T-helper 2 cell treated with Interferon-gamma antibody and Interleukin-4, amounts not matched to agents 100 ng/mL and 5 ng/mL, for 36 hours (primary cell): ENCODE measurements around the gene MTARC2. TPM values are rescaled to one million over a fixed set of nuclear protein-coding genes. Genes with fewer than 3 reads are reported as not detected.
"Not testable (repeated sequence)": the region's sequence is repeated elsewhere in the genome, so short reads cannot be mapped to it uniquely, and the experiment has no call there.

Experiments used
- intact Hi-C: fragments of 100-400 bp; cut with micrococcal nuclease; formaldehyde crosslinking; loops from one replicate; pipeline ENCODE4 v1.15.1; 2023
- total RNA-seq: library from RNA; stranded (reverse); gene quantifications from 2 replicates; pipeline ENCODE4 v1.2.3, GENCODE V29; 2022

The MTARC2 gene
- total RNA-seq, 1 donor from 2014 or later, result not detected

DNA sequence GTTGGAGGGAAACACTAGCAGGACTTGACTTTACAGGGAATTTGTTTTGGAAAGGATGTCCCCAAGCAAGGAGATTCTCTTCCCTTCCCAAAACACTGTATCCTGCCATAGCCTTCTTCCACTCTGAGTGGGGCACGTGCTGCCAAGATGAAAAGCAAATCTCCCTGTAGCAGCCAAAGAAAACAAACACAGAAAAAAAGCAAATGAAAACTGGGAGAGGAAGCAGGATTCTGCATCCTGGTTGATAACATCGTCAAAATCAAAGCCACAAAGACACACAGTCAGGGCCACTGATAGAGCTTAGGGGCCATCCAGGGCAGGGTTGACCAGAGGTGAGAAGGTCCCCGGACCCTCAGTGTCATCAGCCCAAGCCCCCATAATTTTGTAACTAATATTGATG is 16.0 kb upstream of the MTARC2 start:
- intact Hi-C loops, result loop anchor here (2.0 kb wide), 1 partner anchor 619 kb away; no protein-coding TSS in a partner anchor

DNA sequence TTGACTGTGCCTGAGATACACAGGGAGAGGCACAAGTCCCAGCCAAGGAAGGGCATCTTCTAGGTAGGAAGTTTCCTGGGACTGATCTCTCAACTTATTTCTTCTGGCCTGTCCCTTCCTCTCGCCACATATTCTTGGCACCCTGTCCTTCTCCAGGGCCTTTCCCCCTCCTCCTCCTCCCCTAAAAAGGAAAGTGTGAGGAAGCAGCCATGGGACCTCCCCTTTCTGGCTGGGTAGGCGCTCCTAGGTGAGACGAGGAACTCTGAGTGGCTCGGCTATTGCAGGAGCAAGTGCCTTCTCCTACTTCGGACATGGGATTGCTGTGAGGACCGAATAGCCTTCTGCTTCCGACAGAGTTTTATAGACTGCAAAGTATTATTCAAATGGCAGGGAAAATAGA is 15.5 kb upstream of the MTARC2 start:
- intact Hi-C loops, result loop anchor here (1.0 to 2.0 kb wide), 4 partner anchors 42 to 620 kb away; partner anchors contain the start of gene C1orf115

DNA sequence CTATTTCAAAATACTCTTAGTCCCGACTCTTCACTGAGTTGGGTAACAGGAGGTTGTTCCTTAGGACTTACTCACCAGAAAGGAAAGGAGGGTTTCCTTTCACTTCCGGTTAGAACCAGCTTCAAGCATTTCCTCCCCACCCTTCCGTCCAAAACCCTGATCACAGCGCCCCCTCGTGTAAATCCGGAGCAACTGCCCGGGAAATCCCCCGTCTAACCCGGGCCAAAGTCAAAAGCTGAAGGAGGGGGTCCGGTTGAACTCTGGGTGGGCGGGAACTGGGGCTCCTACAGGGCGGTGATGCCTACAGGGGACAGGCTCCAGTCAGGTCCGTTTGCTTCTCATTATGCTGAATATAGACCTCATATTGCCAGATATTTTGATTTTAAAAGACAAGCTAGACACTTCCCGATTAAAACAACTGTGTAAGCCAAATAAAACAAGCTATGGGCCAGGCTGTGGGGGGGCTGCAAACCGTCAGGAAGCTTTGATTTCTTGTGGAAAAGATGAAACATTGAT is 15.0 kb upstream of the MTARC2 start:
- intact Hi-C loops, result loop anchor here (1.0 to 2.0 kb wide), 4 partner anchors 43 to 620 kb away; partner anchors contain the start of gene C1orf115

DNA sequence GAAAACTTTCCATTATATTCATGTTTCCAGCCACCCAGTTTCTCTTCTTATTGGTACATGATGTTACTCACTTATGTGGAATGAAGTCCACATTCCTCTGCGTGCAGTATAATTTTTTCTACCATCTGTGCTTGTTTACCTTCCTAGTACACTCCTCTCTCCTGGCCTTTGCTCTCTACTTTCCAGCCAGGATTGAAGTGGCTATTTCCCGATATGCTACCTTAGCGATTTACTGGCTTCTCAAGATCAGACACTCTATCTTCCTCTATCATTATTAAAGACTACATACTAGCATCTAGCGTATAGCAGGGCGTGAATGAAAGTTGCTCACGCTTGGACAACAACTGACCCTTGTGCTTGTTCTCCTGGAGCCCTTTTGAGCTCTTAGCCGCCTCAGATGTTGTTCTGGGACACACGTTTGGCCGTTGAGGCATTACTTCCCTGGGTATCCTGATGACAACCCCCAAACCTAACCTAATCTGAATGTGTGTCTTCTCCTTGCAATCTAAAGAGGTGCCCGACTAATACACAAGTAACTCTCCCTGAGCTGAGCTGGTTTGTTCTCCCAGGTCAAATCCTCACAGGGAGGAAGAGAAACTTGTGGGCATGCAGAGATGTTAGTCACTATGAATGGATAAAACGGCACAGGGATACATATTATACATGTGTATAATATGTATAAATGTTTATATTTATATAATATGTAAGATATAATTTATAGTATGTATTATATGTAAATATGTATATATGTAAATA is 13.4 kb upstream of the MTARC2 start:
- intact Hi-C loops, result no loop called here

DNA sequence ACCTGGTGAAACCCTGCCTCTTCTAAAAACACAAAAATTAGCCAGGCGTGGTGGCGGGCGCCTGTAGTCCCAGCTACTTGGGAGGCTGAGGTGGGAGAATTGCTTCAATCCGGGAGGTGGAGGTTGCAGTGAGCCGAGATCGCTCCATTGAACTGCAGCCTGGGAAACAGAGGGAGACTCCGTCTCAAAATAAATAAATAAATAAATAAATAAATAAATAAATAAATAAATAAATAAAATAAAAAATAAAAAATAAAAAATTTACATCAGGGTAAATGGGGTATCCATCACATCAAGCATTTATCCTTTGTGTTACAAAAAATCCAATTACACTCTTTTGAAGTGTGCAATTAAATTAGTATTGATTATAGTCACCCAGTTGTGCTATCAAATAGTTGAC is 11.8 kb upstream of the MTARC2 start:
- intact Hi-C loops, result not testable (repeated sequence)

DNA sequence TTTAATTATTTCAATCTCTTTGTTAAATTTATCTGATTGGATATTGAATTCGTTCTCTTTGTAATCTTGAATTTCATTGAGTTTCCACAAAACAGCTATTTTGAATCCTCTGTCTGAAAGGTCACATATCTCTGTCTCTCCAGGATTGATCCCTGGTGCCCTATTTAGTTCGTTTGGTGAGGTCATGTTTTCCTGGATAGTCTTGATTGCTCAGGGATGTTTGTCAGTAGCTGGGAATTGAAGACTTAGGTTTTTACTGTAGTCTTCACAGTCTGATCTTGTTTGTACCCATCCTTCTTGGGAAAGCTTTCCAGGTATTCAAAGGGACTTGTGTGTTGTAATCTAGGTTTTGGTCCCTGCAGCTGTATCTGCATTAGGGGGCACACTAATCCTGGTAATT is 6.8 kb upstream of the MTARC2 start:
- intact Hi-C loops, result no loop called here

DNA sequence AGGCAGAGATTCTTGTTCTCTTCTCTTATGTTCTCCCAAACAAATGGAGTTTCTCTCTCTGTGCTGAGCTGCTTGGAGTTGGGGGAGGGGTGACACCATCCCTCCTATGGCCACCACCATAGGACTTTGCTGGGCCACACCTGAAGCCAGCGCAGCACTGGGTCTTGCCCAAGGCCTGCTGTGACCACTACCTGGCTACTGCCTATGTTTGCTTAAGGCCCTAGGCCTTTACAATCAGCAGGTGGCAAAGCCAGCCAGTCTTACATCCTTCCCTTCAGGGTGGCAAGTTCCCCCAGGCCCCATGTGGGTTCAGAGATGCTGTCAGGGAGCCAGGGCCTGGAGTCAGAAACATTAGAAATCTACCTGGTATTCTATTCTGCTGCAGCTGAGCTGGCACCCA is 6.3 kb upstream of the MTARC2 start:
- intact Hi-C loops, result no loop called here

DNA sequence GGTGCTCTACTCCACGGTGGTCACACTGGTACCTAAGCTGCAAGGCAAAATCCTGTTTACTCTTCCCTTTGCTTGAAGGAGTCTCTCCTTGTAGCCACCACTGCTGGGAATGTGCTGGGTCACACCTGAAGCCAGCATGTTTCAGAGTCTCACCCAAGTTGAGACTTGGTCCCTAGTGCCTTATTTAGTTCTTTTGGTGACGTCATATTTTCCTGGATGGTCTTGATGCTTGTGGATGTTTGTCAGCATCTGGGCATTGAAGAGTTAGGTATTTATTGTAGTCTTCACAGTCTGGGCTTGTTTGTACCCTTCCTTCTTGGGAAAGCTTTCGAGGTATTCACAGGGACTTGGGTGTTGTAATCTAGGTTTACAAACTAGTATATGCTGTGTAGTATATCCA is 5.6 kb upstream of the MTARC2 start:
- intact Hi-C loops, result no loop called here

DNA sequence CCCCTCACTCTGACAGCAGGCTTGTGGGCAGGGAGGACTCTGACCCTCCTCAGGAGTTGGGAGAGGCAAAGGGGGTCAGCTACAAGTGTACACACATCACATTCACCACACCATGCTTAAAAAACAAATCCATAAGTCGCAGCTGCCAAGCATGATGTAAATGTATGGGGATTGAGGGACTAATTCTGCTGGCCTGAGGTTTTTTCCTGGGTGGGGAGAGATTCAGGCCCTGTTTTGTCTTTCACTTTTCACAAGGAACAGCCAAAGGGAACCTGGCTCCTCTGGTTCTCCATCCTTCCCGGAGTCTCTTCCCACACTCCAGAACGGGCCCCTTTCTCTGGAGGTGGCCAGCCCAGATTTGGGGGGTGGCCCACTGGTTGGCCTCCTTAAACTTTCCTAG is 1.3 kb upstream of the MTARC2 start:
- intact Hi-C loops, result no loop called here

DNA sequence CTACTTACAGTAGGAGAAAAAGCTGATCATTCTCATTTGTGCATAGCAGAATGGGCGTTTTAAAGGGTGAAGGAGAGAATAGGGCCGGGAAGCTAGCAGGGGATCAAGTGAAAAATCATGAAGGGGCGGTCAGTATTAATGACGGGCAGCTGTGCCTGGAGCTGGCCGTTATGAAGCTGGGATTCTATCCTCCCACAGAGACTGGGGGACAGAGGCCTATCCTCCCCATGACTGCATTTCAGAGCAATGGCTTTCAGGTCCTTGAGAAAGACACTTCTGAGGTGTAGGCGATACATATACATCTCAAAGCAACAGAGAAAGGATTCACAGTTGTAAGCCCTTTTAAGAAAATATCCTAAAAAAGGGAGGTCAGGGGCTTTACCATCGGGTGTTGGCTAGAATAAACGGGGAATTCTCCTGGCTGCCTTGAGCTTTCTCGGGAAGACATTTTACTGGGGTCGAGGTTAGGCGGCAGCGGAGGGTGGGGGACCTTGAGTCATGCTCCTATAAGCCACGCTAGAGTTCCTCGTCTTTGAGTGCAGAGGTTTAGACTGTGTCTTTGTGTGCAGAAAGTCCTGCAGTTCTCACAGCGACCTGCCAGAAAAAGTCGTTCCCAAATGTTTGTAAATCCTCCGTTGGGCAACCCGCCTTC is 559 bp upstream of the MTARC2 start:
- intact Hi-C loops, result no loop called here

DNA sequence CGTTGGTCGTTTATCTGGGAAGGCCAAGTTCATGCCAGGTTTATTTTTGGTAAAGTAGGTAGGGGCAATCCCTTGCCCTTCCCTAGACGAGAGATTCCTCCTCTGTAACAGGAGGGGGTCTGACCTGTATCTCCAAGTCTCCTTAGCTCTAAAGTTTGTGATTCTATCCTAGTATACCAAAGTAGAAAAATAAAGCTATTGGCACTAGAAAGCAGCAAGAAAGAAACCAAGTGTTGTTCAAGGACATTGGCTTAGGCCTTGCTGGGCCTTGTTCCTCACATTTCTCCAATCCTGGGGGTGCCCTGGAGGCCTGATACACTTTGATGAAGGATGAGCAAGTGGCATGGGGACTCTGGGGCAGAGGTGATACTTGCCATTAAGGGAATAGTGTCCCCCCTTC is 814 bp downstream of the MTARC2 start:
- intact Hi-C loops, result no loop called here

DNA sequence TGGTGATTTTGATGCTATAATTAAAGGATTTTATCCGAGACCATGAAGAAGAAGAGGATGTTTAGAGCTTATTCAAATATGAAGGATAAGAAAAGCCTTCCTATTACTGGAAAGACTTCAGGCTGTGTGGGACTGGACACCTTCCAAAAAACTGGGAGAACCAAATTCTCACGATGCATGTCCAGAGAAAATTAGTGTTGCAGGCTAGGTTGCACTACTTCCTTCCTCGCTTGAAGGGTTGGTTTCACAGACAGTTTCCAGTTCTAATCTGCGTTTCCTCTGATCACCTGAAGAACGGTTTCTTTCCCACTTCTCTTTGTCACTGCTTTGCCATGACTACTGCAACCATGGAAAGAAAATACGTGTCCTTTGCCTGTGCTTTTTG is 2.0 kb downstream of the MTARC2 start:
- intact Hi-C loops, result no loop called here

DNA sequence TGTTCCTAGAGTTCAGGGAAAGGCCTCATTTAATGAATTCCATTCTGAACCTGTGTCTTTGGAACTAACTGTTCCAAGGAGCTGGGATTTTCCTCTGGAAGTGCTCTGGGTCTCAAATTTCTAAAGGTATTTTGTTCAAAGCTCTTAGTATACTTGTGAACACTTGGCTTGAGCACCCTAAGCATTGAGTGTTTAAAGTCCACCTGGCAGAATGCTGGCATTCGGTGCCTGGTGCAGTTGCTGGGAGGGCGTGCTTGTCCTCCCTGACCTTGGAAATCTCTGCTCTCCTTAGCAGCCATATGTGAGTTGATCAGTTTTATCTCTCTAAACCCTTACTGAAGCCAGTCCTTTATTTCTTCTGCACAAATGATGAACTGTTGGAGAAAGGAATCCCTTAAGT is 3.0 kb downstream of the MTARC2 start:
- intact Hi-C loops, result no loop called here

DNA sequence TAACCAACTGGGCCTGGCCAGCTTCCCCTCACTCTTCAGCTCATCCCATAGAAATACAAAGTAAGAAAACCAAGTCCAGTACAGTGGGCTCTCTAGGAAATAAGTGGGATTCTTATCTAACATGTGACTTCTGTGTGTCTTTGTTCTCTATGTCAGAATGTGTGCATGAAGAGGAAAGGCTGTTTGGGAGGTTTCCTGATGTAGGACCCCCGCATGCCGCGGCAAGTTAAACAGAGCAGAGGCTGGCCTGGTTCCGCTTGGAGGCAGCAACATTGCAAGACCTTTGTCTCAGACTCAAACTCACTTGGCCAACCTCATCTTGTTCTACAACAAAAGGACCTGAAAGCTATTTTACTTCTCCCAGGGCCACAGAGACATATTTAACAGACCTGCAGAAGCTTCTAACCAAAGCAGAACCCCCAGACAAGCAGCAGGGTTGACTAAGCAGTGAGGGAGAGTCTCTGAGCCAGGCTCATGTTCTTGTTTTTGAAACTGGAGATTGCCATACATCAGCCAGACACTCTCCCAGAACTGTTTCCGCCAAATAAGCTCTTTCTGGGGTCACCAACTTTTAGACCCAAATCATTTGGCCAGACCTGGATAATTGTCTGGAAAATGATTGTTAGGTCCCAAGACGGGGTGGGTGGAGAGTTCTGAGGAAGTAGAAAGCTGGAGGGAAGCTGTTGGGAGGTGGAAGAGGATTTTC is 6.2 kb downstream of the MTARC2 start:
- intact Hi-C loops, result no loop called here

DNA sequence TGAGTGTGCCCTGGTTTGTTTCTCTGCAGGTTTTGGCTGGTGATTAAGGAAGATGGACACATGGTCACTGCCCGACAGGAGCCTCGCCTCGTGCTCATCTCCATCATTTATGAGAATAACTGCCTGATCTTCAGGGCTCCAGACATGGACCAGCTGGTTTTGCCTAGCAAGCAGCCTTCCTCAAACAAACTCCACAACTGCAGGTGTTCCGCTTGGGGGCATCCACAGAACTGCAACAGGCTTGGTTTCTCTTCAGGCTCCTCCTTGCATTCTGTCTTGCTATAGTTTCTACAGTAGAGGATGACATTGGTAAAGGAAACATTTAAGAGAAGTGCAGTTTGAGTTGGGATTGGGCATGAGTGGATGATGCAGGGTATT is 6.8 kb downstream of the MTARC2 start:
- intact Hi-C loops, result no loop called here

DNA sequence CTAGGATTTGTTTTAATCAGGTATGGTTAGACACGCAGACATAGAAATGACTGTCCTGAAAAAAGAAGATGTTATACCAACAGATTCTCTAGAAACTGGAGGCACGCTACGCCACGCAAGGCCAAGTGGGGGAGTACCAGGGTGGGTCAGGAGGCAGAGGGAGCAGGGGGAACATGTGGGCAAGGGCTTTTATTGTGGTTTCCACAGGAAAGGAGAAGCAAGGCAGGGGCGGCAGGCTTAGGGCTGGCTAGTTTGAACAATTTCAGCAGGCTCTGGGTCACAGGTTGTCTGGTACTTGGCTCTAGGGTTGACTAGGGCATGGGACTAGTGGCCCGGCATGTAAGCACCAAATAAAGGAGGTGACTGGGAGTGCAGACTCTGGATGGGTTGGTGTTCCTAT is 7.2 kb downstream of the MTARC2 start:
- intact Hi-C loops, result no loop called here

DNA sequence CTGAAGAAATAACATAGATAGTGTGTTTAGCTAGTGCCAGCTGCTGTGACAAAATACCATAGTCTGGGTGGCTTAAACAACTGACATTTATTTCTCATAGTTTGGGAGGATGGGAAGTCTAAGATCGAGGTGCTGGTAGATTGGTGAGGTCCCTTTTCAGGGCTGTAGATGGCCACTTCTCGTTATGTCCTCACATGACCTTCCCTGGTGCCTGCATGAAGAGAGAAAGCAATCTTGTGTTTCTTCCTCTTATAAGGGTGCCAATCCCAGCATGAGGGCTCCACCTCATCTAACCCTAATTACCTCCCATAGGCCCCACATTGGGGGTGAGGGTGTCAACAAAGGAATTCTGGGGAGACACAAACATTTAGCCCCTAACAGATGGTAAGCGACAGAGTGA is 9.3 kb downstream of the MTARC2 start:
- intact Hi-C loops, result no loop called here

DNA sequence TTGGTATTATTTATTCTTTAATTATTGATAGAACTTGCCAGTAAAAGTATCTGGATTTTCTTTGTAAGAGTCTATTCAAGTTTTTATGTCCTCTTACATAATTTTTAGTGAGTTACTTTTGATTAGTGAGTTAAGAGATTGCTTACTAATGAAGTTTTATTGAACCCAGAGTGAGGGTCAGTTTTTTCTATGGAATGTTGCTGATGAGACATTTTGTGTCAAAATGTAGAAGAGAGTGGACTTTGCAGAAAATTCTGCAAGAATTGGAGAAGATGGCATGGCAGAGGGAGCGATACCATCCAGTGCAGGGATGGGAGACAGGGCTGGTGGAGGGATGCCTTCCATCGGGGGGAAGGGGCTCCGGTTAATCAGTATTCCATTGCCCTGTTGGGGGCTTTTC is 11.0 kb downstream of the MTARC2 start:
- intact Hi-C loops, result no loop called here

DNA sequence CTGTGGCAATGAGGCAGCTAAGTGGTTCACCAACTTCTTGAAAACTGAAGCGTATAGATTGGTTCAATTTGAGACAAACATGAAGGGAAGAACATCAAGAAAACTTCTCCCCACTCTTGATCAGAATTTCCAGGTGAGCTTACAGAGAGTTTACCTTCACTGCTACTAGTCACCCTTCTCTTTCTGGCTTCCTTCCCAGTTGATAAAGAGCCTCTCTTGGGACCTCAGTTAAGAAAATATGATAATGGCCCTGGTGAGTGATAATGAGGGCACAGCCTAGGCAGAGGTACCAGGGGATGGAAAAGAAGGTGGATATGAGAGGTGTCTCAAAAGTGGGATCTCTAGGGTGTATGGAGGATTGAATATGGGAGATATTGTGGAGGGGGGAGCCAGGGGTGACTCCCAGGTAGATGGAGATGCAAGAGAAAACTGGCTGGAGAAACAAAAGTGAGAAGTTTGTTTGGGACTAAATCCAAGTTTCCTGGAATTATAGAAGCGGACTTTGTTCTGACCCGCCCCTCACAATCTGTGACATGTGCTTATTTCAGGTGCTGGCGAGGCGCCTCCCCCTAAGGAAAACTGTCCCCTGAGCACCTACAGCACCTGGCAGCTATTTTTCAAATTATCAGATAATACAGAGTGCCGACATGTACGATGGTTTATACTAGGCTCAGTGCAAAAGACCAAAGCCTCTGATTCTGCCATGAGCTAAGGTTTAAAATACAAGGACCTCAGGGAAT is 13.7 kb downstream of the MTARC2 start:
- intact Hi-C loops, result no loop called here

DNA sequence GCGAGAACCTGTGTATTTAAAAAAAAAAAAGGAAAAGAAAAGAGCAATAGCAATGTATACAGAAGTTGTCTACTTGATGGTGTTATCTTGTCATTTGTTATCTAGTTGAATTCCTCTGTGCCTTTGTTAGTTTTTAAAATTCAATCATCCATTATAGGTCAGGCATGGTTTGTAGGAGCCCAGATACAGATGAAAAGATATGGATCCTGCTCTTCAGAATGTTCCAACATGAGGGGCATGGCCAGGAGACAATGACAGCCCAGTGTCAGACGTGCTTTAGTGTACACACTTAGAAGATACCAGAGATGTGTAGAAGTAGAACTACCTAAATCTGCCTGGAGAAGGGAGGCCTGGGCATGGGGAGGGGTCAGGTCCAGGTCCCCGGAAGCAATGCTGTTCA is 16.6 kb downstream of the MTARC2 start:
- intact Hi-C loops, result no loop called here

DNA sequence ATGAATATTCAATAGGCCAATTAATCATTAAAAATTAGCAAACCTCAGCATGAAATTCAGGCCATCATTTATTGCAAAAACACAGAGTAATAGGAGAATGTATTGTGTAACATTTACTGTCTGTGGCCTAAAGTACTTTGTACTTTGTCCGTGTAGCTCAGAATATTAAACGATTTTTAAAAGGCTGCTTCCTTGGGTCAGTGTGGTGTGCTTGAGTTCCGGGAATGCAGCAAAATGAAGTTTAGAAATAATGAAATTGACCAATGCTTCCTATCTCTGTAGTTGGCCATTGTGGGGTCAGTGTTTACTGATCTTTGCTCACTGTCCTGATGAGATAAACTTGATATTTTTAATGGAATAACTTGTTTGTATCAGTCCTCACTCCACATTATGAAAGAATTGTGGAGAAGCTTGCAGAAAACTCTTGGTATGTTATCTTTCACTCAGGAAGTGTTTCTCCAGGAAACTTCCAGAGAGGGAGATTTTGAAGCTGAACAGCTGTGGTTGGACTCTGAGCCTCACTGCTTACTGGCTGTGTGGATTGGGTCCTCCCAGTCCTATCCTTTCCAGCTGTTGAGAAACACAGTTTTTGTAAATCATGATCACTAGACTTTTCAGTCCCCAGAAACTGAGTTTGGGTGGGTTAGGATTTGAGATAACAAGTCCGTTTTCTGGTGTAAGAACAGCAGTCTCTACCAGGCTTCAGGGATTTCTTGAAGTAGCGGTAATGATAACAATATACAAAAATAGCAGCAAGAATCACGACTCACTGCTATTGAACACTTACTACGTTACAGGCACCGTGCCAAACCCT is 19.4 kb downstream of the MTARC2 start:
- intact Hi-C loops, result no loop called here
